Left ventricle myocardium superior (tissue), 1 donor: ENCODE measurements around the gene BCAR1. TPM values are rescaled to one million over a fixed set of nuclear protein-coding genes. Genes with fewer than 3 reads are reported as not detected.
"Not testable (repeated sequence)": the region's sequence is repeated elsewhere in the genome, so short reads cannot be mapped to it uniquely, and the experiment has no call there.

Source experiments
- ATAC-seq: fragments of 200-7000 bp; cut with Tn5 transposase; one replicate; pipeline ENCODE4 v1.9.1; 2020; ENCODE audit warnings: mild to moderate bottlenecking, moderate library complexity
- DNase-seq: peaks from one replicate; pipeline ENCODE4 v3.0.0-alpha.2; 2020
- intact Hi-C: fragments of 100-400 bp; cut with micrococcal nuclease; formaldehyde crosslinking; loops from one replicate; pipeline ENCODE4 v1.11.0; 2022
- total RNA-seq: library from RNA; stranded (reverse); fragmentation: NEBNext Ultra II Directional; extraction: Animal tissue kit (Norgen Biotek cat#: 25700); gene quantifications from one replicate; pipeline ENCODE4 v1.2.1, GENCODE V29; 2021
- donor health status: DM: no; HTN: yes; CAD: no; lungs with severe emphysema.

The BCAR1 gene
- total RNA-seq, 1 donor from 2014 or later = 82.9 TPM

- intact Hi-C loops = loop anchor here (5.0 kb wide), 1 partner anchor 151 kb away; no protein-coding TSS in a partner anchor
- DNase-seq (no peak), ATAC-seq (no peak)
Observed at GRCh38 chr16:75231570-75231969, 19.9 kb downstream of the BCAR1 start.

- ATAC-seq (peak; percentile 37), DNase-seq (no peak)
- intact Hi-C loops = loop anchor here (5.0 kb wide), 1 partner anchor 152 kb away; no protein-coding TSS in a partner anchor
Observed at GRCh38 chr16:75230471-75231110, 20.8 kb downstream of the BCAR1 start.

GRCh38 chr16:75229172-75230031 lies 22.0 kb downstream of the BCAR1 start:
- intact Hi-C loops = loop anchor here (5.0 kb wide), 1 partner anchor 153 kb away; no protein-coding TSS in a partner anchor
- ATAC-seq (no peak), DNase-seq (no peak)

- no peak for DNase-seq
- ATAC-seq = no peak
- intact Hi-C loops = no loop called here
Observed at GRCh38 chr16:75228143-75228976, 23.1 kb downstream of the BCAR1 start.

- ATAC-seq (no peak), DNase-seq (no peak)
- intact Hi-C loops = no loop called here
Observed at GRCh38 chr16:75227361-75228142, 23.9 kb downstream of the BCAR1 start.

- intact Hi-C loops = no loop called here
- ATAC-seq (peak; percentile 3), DNase-seq (no peak)
Observed at GRCh38 chr16:75226550-75227360, 24.7 kb downstream of the BCAR1 start.

- ATAC-seq (peak; percentile 40), DNase-seq (peak; percentile 54)
- intact Hi-C loops = no loop called here
Observed at GRCh38 chr16:75225678-75226515, 25.5 kb downstream of the BCAR1 start.

GRCh38 chr16:75225092-75225491 lies 26.3 kb downstream of the BCAR1 start:
- intact Hi-C loops = no loop called here
- ATAC-seq (peak; percentile 2), DNase-seq (no peak)

- ATAC-seq = no peak
- DNase-seq = no peak
- intact Hi-C loops = no loop called here
Observed at GRCh38 chr16:75224306-75225082, 26.9 kb downstream of the BCAR1 start.

GRCh38 chr16:75223129-75223528 lies 28.3 kb downstream of the BCAR1 start:
- DNase-seq, intact Hi-C loops, ATAC-seq: not testable (repeated sequence)

GRCh38 chr16:75222271-75222783 lies 29.1 kb downstream of the BCAR1 start:
- ATAC-seq (no peak), DNase-seq (no peak)
- intact Hi-C loops = no loop called here

- intact Hi-C loops = no loop called here
- no peak for DNase-seq
- ATAC-seq = no peak
Observed at GRCh38 chr16:75219838-75220237, 31.6 kb downstream of the BCAR1 start.

GRCh38 chr16:75219088-75219487 lies 32.3 kb downstream of the BCAR1 start:
- no peak for DNase-seq
- ATAC-seq = no peak

GRCh38 chr16:75218256-75219076 lies 33.0 kb downstream of the BCAR1 start, which contains the start of gene CTRB1:
TSS of gene CTRB1 (plus strand) at chr16:75218988. CDS start at chr16:75219008, 20 bp downstream.
- DNase-seq (no peak), ATAC-seq (peak; percentile 17)
- intact Hi-C loops = no loop called here

More at GRCh38 chr16:75219088-75219487, 32.3 kb downstream of the BCAR1 start:
- intact Hi-C loops = no loop called here

- intact Hi-C loops = no loop called here
- ATAC-seq (no peak), DNase-seq (no peak)
Observed at GRCh38 chr16:75217389-75217851, 34.0 kb downstream of the BCAR1 start.
